A673 (cell line): ENCODE measurements around the gene NRL. TPM values are rescaled to one million over a fixed set of nuclear protein-coding genes. Genes with fewer than 3 reads are reported as not detected.

Experiments
- BruUV-seq: library from RNA; stranded (reverse); fragments of 400-500 nt; replicated peaks from 2 replicates; lab custom pipeline; 2021; lab: Mats Ljungman, UMichigan
- CTCF ChIA-PET: fragments of 300-600 bp; sonication (Branson Sonifier 250); formaldehyde crosslinking; loops from one replicate; lab custom pipeline; 2022; ENCODE audit warnings: antibody characterized with exemption; lab: Charles Lee
- POLR2A ChIA-PET: fragments of 300-600 bp; sonication (Branson Sonifier 250); formaldehyde crosslinking; loops from one replicate; lab custom pipeline; 2022; ENCODE audit warnings: antibody characterized with exemption; ENCODE audit not compliant: low non-redundant PET; lab: Charles Lee
- DNase-seq: peaks from one replicate; pipeline ENCODE4 v3.0.0-alpha.2; 2015; ENCODE audit warnings: low spot score
- H3K27ac ChIP-seq: fragments of 200-600 bp; sonication (generic); 2 replicates; pipeline ENCODE4 v1.5.1; 2016; ENCODE audit warnings: mixed run types, low read depth, mild to moderate bottlenecking, mixed read lengths, antibody characterized with exemption, low read length; ENCODE audit not compliant: poor library complexity, severe bottlenecking
- H3K27me3 ChIP-seq: fragments of 200-600 bp; sonication (generic); replicated peaks from 2 replicates; pipeline ENCODE4 v1.6.1; 2017; ENCODE audit warnings: mixed run types, low read depth, mild to moderate bottlenecking, mixed read lengths, antibody characterized with exemption, low read length; ENCODE audit not compliant: insufficient read depth, poor library complexity
- H3K36me3 ChIP-seq: fragments of 200-600 bp; sonication (generic); 2 replicates; pipeline ENCODE4 v1.6.1; 2016; ENCODE audit warnings: mixed run types, mild to moderate bottlenecking, mixed read lengths, antibody characterized with exemption, low read length; ENCODE audit not compliant: insufficient read depth, poor library complexity, severe bottlenecking
- H3K4me1 ChIP-seq: fragments of 200-600 bp; sonication (generic); 2 replicates; pipeline ENCODE4 v1.6.1; 2017; ENCODE audit warnings: mixed run types, mild to moderate bottlenecking, mixed read lengths, antibody characterized with exemption, low read length; ENCODE audit not compliant: insufficient read depth, poor library complexity, severe bottlenecking
- H3K4me3 ChIP-seq: fragments of 200-600 bp; sonication (generic); 2 replicates; pipeline ENCODE4 v1.5.1; 2016; ENCODE audit warnings: low read depth, mixed run types, mild to moderate bottlenecking, mixed read lengths, low read length; ENCODE audit not compliant: poor library complexity, severe bottlenecking
- H3K9me3 ChIP-seq: fragments of 200-600 bp; sonication (generic); 2 replicates; pipeline ENCODE4 v1.6.1; 2016; ENCODE audit warnings: mixed run types, low read depth, mild to moderate bottlenecking, mixed read lengths, antibody characterized with exemption, low read length; ENCODE audit not compliant: poor library complexity, severe bottlenecking
- CTCF ChIP-seq: fragments of 300-800, 200-600 bp; sonication (generic); conservative IDR thresholded peaks from 2 replicates; pipeline ENCODE4 v1.5.1; 2017; ENCODE audit warnings: low read depth, mild to moderate bottlenecking, antibody characterized with exemption, low read length, moderate library complexity, mixed read lengths
- EZH2 ChIP-seq: fragments of 200-600 bp; sonication (generic); IDR thresholded peaks from 2 replicates; pipeline ENCODE4 v1.6.1; 2017; ENCODE audit warnings: borderline replicate concordance, low read depth, mild to moderate bottlenecking, mixed read lengths, antibody characterized with exemption, low read length; ENCODE audit not compliant: poor library complexity, severe bottlenecking
- intact Hi-C: fragments of 100-400 bp; cut with micrococcal nuclease; formaldehyde crosslinking; loops from one replicate; pipeline ENCODE4 v1.10.0; 2022; ENCODE audit not compliant: unreplicated experiment
- total RNA-seq: library from RNA; stranded (reverse); gene quantifications from 2 replicates; pipeline ENCODE4 v1.2.3, GENCODE V29; 2021

The NRL gene
- total RNA-seq, 1 experiment from 2014 or later: 1.9 TPM

- no peak for DNase-seq
- no TSS peak for BruUV-seq
- no peak overlapping the region for H3K27ac ChIP-seq
- no peaks in the 10 kb centered on the region for H3K4me1 ChIP-seq
- peaks cover 6% of the 10 kb centered on the region for H3K27me3 ChIP-seq
- CTCF ChIA-PET: no interaction called here
- no peaks in the 10 kb centered on the region for H3K36me3 ChIP-seq
- no peak for TF ChIP-seq EZH2
- no peaks in the 10 kb centered on the region for H3K9me3 ChIP-seq
- intact Hi-C loops: no loop called here
- no peak overlapping the region for H3K4me3 ChIP-seq
- POLR2A ChIA-PET: no interaction called here
Measured at GRCh38 chr14:24065408-24065807, 49.3 kb downstream of the NRL start.

GRCh38 chr14:24064856-24065255 lies 49.9 kb downstream of the NRL start:
- TF ChIP-seq EZH2: no peak
- no peak for TF ChIP-seq CTCF
- no peak for DNase-seq
- Histone ChIP-seq H3K4me1 (no peaks in the 10 kb centered on the region), H3K27me3 (peaks cover 3% of the 10 kb centered on the region), H3K27ac (no peak overlapping the region), H3K4me3 (no peak overlapping the region), H3K36me3 (no peaks in the 10 kb centered on the region), H3K9me3 (no peaks in the 10 kb centered on the region)
- no TSS peak for BruUV-seq
- POLR2A ChIA-PET: interaction anchor here (0.5 kb wide), 1 partner anchor 95 kb away, joined by 12 read pairs; no protein-coding TSS in a partner anchor
- CTCF ChIA-PET: no interaction called here
- intact Hi-C loops: no loop called here

- BruUV-seq: no TSS peak
- no peak for DNase-seq
- H3K4me3 ChIP-seq: no peak overlapping the region
- TF ChIP-seq CTCF (no peak), EZH2 (no peak)
- H3K36me3 ChIP-seq: no peaks in the 10 kb centered on the region
- CTCF ChIA-PET: no interaction called here
- H3K27ac ChIP-seq: no peak overlapping the region
- no peaks in the 10 kb centered on the region for H3K4me1 ChIP-seq
- no peaks in the 10 kb centered on the region for H3K27me3 ChIP-seq
- no peaks in the 10 kb centered on the region for H3K9me3 ChIP-seq
- POLR2A ChIA-PET: interaction anchor here (0.5 kb wide), 1 partner anchor 95 kb away, joined by 12 read pairs; no protein-coding TSS in a partner anchor
- intact Hi-C loops: no loop called here
Measured at GRCh38 chr14:24064091-24064795, 50.5 kb downstream of the NRL start.
